Frontal cortex (tissue), 4 donors: ENCODE results near the gene SLC44A5. TPM values are rescaled to one million over a fixed set of nuclear protein-coding genes. Genes with fewer than 3 reads are reported as not detected.
"Not testable (repeated sequence)": the region's sequence is repeated elsewhere in the genome, so short reads cannot be mapped to it uniquely, and the experiment has no call there.

Experiments used
- DNase-seq, 2 donors: peaks; one replicate each; pipeline ENCODE4 v3.0.0; 2012; ENCODE audit warnings: low spot score in 2 of 2
- FAIRE-seq: peaks from 2 replicates; lab custom pipeline; 2012; peaks lifted over from hg19 to GRCh38; lab: Jason Lieb, UNC
- total RNA-seq: library from RNA; depleted of rRNA; stranded (reverse); fragments of >200 nt; gene quantifications from one replicate; pipeline ENCODE4 v1.2.3, GENCODE V29; 2014
- donor health status: control.
- donor health status: control.
- donor health status: control.

SLC44A5 gene
- total RNA-seq, 1 donor from 2014 or later = 162 TPM

GRCh38 chr1:75237316-75237715 lies 373.6 kb downstream of the SLC44A5 start:
- no peak for FAIRE-seq
- DNase-seq = no peak

GRCh38 chr1:75234562-75234961 lies 376.4 kb downstream of the SLC44A5 start:
- FAIRE-seq (no peak), DNase-seq (no peak)

GRCh38 chr1:75233302-75233929 lies 377.5 kb downstream of the SLC44A5 start:
- DNase-seq (peak in 1 of 2 donors; percentile 6), FAIRE-seq (no peak)

GRCh38 chr1:75220072-75220471 lies 390.8 kb downstream of the SLC44A5 start:
- FAIRE-seq = no peak

GRCh38 chr1:75214017-75214416 lies 396.9 kb downstream of the SLC44A5 start:
- FAIRE-seq (no peak), DNase-seq (no peak)

More at GRCh38 chr1:75220072-75220471, 390.8 kb downstream of the SLC44A5 start:
- DNase-seq = no peak

GRCh38 chr1:75211648-75212047 lies 399.3 kb downstream of the SLC44A5 start:
- FAIRE-seq (no peak), DNase-seq (no peak)

- no peak for FAIRE-seq
Observed at GRCh38 chr1:75208862-75209261, 402.1 kb downstream of the SLC44A5 start.

GRCh38 chr1:75203415-75204277 lies 407.3 kb downstream of the SLC44A5 start:
- FAIRE-seq (peak; percentile 88), DNase-seq (peak in 1 of 2 donors; percentile 17)

More at GRCh38 chr1:75208862-75209261, 402.1 kb downstream of the SLC44A5 start:
- no peak for DNase-seq

- no peak for FAIRE-seq
Observed at GRCh38 chr1:75202751-75203150, 408.2 kb downstream of the SLC44A5 start.

GRCh38 chr1:75198761-75199160 lies 412.2 kb downstream of the SLC44A5 start:
- FAIRE-seq = no peak
- DNase-seq = no peak

More at GRCh38 chr1:75202751-75203150, 408.2 kb downstream of the SLC44A5 start:
- DNase-seq = no peak

- no peak for DNase-seq
- no peak for FAIRE-seq
Observed at GRCh38 chr1:75198163-75198562, 412.8 kb downstream of the SLC44A5 start.

GRCh38 chr1:75188892-75189291 lies 422.0 kb downstream of the SLC44A5 start:
- FAIRE-seq = no peak
- DNase-seq = no peak

GRCh38 chr1:75181214-75181955 lies 429.5 kb downstream of the SLC44A5 start:
- not testable (repeated sequence) for DNase-seq, FAIRE-seq

- FAIRE-seq (no peak), DNase-seq (no peak)
Observed at GRCh38 chr1:75174031-75174760, 436.7 kb downstream of the SLC44A5 start.

- FAIRE-seq = no peak
- DNase-seq = no peak
Observed at GRCh38 chr1:75172556-75172955, 438.4 kb downstream of the SLC44A5 start.

- FAIRE-seq = no peak
- DNase-seq = no peak
Observed at GRCh38 chr1:75171876-75172275, 439.0 kb downstream of the SLC44A5 start.

- no peak for FAIRE-seq
- DNase-seq = no peak
Observed at GRCh38 chr1:75170981-75171380, 439.9 kb downstream of the SLC44A5 start.

GRCh38 chr1:75170011-75170410 lies 440.9 kb downstream of the SLC44A5 start:
- FAIRE-seq = no peak
- DNase-seq = no peak

GRCh38 chr1:75166821-75167220 lies 444.1 kb downstream of the SLC44A5 start:
- no peak for DNase-seq
- FAIRE-seq = no peak

- DNase-seq (no peak), FAIRE-seq (no peak)
Observed at GRCh38 chr1:75165264-75165663, 445.6 kb downstream of the SLC44A5 start.
